Astrocyte (in vitro differentiated cells and primary cell): ENCODE measurements around the gene ABCC2.

Experiments
- CTCF ChIP-seq: IDR thresholded peaks from 2 replicates; pipeline ENCODE4 v1.5.1; 2011; ENCODE audit warnings: low read depth, mild to moderate bottlenecking, inconsistent platforms, low read length, moderate library complexity; ENCODE audit not compliant: insufficient read depth
- EZH2 ChIP-seq: IDR thresholded peaks from 2 replicates; pipeline ENCODE4 v1.6.1; 2012; ENCODE audit warnings: mild to moderate bottlenecking, low read length, inconsistent platforms; ENCODE audit not compliant: insufficient read depth

- no peak for TF ChIP-seq CTCF
- no peak for TF ChIP-seq EZH2
These were observed 16.5 kb downstream of the ABCC2 start for GRCh38 chr10:99798920-99799319.
